LNCAP (cell line): ENCODE measurements around the gene ZNF85.

Source experiments
- CTCF ChIP-seq: fragments of 450-650 bp; IDR thresholded peaks from 2 replicates; pipeline ENCODE4 v1.5.1; 2017; ENCODE audit warnings: mild to moderate bottlenecking

Gene ZNF85

GRCh38 chr19:20923077-20923871, at the start of gene ZNF85:
ZNF85 (plus strand) TSS chr19:20923251; CDS start chr19:20923401, 150 bp downstream.
- TF ChIP-seq CTCF: no peak

DNA sequence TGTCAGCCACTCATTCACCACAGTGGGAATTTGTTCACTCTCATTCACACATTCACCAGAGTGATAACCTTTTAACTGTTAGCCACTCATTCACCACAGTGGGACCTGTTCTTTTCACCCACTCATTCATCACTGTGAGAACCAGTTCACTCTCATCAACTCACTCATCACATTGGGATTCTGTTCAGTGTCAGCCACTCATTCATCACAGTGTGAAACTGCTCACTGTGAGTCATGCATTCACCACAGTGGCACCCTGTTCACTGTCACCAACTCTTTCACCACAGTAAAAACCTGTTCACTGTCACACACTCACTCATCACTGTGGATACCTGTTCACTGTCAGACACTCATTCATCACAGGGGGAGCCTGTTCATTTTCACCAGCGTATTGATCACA, 43.5 kb upstream of the ZNF85 start:
- TF ChIP-seq CTCF: no peak

DNA sequence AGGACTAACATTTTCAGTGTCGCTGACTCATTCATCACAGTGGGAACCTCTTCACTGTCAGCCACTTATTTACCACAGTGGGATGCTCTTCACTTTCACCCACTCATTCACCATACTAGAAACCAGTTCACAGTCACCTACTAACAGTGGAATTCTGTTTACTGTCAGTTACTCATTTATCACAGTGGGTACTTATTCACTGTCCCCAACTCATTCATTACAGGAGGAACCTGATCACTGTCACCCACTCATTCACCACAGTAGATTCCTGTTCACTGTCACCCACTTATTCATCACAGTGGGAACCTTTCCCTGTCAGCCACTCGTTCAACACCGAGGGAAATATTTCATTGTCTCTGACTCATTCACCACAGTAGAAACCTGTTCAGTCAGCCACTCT, 10.1 kb upstream of the ZNF85 start:
- no peak for TF ChIP-seq CTCF

GRCh38 chr19:20925481-20925880, 2.4 kb downstream of the ZNF85 start:
- no peak for TF ChIP-seq CTCF

GRCh38 chr19:20926796-20927195, 3.7 kb downstream of the ZNF85 start:
- no peak for TF ChIP-seq CTCF

DNA sequence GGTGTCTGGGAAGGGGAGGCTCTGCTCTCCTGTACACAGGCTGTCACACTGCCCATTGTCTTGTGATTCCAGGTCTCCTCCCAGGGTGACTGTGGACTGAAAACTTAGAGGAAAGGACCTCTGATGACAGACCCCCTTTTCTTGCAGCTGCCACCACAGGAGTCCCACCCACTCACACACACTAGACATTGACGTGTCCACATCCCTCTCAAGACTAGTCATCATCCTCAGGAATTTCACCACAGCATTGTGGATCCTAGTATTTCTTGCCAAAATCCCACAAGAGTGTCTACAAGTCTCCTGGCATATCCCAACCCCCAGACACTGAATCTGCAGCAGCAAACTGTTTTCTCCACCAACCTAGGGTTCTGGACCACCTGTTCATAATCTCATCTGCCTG, 5.3 kb downstream of the ZNF85 start:
- no peak for TF ChIP-seq CTCF

DNA sequence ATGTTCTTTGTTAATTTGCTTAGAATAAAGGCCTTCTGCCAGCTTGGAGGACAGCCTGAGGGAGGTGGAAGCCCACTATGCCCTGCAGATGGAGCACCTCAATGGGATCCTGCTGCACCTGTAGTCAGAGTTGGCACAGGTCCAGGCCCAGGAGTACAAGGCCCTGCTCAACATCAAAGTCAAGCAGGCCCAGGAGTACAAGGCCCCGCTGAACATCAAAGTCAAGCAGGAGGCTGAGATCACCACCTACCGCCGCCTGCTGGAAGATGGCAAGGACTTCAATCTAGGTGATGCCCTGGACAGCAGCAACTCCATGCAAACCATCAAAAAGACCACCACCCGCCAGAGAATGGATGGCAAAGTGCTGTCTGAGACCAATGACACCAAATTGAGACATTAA, 41.7 kb downstream of the ZNF85 start:
- TF ChIP-seq CTCF: no peak

GRCh38 chr19:20968092-20968491, 45.0 kb downstream of the ZNF85 start:
- no peak for TF ChIP-seq CTCF
